ENCODE measurements around the gene S100A16.
"Not testable (repeated sequence)": the region's sequence is repeated elsewhere in the genome, so short reads cannot be mapped to it uniquely, and the experiment has no call there.

The S100A16 gene

DNA sequence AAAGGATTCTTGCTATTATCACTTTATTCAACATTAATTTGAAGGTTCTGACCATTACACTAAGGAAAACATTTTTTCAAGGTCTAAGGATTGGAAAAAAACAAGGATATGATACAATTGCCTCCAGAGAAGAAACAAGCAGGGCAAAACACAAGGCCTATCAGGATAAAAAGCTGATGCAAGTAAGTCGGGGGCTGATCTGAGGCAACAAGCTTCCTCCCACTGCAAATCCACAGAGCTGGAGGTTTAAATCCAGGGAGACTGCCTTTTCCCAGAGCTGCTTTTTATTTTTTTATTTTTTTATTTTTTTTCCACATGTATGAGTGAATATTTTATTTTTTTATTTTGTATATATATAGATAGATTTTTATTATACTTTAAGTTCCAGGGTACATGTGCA is 27.9 kb downstream of the S100A16 start:
- DNase-seq (ENCODE audit: low read depth in 2 of 2) = no peak

DNA sequence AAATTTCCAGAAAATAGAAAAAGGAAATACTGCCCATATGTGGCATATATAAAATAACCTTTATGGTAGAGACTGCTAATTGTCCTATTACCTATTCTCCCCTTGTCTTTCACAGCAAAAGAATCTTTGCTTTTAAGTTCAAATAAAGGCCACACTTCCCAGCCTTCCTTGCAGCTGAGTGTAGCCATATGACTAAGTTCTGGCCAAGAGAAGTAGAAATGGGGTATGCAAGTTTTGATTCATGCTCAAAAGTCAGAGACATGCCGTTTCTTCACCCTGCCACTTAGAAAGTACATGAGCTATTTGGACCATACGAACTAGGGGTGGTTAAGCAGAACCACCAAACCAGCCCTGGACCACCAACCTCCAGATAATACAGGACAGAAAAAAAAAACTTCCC is 29.0 kb downstream of the S100A16 start:
- no peak for DNase-seq (ENCODE audit: low read depth in 2 of 2)

DNA sequence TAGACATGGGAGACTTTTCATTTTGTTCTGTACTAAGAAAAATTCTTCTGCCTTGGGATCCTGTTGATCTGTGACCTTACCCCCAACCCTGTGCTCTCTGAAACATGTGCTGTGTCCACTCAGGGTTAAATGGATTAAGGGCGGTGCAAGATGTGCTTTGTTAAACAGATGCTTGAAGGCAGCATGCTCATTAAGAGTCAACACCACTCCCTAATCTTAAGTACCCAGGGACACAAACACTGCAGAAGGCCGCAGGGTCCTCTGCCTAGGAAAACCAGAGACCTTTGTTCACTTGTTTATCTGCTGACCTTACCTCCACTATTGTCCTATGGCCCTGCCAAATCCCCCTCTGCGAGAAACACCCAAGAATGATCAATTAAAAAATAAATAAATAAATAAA is 29.4 kb downstream of the S100A16 start:
- not testable (repeated sequence) for DNase-seq (ENCODE audit: low read depth in 2 of 2)

DNA sequence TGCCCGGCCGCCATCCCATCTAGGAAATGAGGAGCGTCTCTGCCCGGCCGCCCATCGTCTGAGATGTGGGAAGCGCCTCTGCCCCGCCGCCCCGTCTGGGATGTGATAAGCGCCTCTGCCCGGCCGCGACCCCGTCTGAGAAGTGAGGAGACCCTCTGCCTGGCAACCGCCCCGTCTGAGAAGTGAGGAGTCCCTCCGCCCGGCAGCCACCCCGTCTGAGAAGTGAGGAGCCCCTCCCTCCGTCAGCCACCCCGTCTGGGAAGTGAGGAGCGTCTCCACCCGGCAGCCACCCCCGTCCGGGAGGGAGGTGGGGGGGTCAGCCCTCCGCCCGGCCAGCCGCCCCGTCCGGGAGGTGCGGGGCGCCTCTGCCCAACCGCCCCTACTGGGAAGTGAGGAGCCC is 30.1 kb downstream of the S100A16 start:
- DNase-seq (ENCODE audit: low read depth in 2 of 2) = not testable (repeated sequence)

DNA sequence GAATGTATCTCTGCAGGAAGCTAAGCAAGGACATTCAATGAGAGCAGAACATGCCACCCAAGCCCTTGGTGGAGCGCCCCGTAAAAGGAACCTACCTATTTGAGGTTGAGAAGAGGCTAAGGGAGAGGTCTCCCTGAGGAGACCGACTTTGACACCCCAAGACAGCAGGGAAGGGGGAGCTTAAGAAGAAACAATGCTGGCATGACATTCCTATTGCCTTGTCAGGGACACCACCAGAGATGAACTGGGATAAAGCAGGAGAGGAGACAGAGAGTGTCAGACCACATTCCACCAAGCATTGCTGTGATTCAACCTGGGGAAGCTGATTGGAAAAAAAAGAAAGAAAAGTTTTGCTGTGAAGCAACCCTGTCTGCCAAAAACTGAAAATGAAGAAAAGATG is 34.0 kb downstream of the S100A16 start:
- no peak for DNase-seq (ENCODE audit: low read depth in 2 of 2)

DNA sequence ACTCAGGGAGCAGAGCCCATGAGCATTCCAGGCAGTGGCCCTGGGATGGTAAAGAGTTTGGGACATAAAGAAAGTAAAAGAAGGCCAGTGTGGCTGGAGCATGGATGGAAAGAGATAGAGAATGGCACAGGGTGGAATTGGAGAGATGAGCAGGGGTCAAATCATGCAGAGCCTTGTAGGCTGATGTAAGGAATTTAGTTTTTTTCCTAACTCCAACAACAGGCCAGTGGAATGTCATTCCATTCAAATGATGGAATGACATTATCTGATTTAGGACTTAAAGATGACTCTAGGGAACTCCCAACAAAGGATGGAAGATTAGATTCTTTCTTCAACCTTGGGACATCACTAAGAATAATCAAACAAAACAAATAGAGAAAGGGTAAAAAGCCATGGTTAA is 34.4 kb downstream of the S100A16 start:
- DNase-seq (ENCODE audit: low read depth in 2 of 2) = no peak

DNA sequence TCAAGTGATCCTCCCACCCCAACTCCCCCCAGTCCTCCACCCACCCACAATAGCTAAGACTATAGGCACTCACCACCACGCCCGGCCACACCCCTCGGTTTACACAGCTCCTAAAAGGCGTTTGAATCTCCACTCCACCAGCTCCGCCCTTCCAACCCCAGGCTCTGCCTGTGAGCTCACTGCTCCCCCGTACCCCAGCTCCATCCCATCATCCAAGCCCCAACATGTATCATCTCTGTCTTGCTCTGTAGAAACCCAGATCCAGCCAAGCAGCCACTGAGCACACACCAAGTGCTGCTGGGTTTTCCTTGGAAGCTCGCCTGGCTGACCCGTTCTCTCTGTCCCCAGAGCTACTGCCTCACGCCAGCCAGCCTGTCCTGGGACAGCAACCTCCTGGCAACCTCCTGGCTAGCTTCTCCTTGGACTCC is 35.3 kb downstream of the S100A16 start:
- no peak for DNase-seq (ENCODE audit: low read depth in 2 of 2)

DNA sequence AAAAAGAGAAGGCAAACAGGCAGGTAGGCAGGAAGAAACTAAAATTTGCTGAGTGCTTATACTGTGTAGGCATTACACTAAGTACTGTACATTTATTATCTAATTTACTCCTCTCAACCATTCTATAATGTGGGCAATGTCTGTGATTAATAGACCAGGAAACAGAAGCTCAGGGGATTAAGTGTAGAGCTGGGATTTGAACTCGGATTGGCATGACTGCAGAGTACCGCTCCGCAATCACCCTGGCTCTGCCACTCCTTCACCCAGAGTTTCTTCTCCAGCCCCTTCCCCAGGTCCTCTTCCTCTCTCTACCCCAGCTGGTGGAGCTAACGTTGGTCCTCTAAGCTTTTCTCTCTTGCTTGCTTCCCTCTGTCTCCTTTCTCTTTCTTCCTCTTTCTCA is 35.8 kb downstream of the S100A16 start:
- DNase-seq (ENCODE audit: low read depth in 2 of 2) = no peak

DNA sequence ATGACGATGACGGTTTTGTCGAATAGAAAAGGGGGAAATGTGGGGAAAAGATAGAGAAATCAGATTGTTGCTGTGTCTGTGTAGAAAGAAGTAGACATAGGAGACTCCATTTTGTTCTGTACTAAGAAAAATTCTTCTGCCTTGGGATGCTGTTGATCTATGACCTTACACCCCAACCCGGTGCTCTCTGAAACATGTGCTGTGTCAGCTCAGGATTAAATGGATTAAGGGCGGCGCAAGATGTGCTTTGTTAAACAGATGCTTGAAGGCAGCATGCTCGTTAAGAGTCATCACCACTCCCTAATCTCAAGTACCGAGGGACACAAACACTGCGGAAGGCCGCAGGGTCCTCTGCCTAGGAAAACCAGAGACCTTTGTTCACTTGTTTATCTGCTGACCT is 37.4 kb downstream of the S100A16 start:
- DNase-seq (ENCODE audit: low read depth in 2 of 2) = not testable (repeated sequence)

DNA sequence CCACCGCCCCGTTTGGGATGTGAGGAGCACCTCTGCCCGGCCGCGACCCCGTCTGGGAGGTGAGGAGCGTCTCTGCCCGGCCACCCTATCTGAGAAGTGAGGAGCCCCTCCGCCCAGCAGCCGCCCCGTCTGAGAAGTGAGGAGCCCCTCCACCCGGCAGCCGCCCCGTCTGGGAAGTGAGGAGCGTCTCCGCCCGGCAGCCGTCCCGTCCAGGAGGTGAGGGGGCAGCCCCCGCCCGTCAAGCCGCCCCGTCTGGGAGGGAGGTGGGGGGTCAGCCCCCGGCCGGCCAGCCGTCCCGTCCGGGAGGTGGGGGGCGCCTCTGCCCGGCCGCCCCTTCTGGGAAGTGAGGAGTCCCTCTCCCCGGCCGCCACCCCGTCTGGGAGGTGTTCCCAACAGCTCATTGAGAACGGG is 37.9 kb downstream of the S100A16 start:
- not testable (repeated sequence) for DNase-seq (ENCODE audit: low read depth in 2 of 2)

DNA sequence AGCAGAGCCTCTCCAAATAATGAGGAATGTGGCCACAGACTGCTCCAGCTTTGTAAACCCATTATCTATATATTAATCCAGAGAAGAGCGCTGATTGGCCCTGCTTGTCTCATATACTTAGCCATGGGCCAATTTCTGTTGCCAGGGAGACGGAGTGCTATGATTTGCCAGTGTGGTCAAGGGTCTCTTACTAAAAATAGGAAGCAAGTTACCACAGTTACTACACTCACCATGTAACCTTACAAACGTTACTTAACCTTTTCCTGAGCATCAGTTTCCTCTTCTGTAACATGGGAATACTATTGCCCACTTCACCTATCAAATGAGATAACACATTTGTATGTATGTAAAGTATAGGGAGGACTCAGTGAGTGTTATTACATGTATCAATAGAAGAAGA is 39.6 kb downstream of the S100A16 start:
- DNase-seq (ENCODE audit: low read depth in 2 of 2) = no peak

DNA sequence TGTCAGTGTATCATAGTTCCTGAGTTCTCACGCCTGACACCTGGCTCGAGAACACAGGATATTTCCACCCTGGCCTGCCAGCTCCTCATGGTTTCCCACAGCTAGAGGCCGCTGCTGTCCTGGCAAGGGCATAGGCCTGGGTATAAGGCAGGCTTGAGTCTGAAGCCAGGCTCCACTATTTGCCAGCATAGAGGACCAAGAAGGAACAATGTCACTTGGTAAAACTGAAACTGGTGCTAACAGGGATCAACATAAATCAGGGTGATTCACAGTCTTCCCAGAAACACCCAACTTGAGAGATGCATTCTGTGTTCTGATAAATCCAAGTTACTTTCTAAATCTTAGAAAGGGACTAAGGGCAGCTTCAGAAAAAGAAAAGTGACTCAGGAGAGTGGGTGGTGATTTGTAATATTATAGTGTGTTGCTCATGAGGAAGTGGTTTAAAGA is 40.3 kb downstream of the S100A16 start:
- no peak for DNase-seq (ENCODE audit: low read depth in 2 of 2)

DNA sequence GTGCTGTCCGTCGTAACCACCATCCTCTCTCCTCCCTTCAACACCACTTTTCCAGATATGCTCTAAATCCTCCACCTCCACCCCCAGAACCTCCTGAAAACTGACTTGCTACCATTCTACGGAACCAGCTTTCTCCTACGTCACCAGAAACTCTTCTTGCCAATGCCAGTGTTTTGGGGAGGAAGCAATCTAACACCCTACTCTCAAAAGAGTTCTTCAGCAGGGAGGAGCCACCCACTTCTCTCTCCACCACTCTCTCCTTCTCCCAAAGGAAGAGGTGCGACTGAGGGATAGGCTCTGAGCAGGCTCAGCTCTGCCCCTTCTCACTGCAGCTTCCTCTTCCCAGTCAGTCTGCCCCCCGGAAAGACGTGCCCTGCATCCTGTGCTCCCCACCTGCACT is 41.2 kb downstream of the S100A16 start:
- no peak for DNase-seq (ENCODE audit: low read depth in 2 of 2)

DNA sequence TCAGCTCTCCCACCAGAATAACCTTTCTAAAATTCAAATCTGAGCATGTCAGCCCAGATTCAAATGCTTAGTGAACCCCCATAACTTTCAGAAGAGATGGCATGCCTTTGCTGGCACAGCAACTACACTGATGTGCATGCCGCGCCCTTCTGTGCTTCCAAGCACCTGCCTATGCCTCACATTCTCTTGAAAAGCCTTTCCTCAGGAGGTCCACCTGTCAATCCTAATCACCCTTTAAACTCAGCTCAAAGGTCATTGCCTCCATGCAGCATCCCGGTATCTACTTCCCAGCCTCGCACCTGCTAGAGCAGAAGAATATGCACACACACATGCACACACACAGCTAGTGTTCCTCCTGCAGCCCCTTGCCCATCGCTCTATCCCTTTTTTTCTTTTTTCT is 42.1 kb downstream of the S100A16 start:
- no peak for DNase-seq (ENCODE audit: low read depth in 2 of 2)

DNA sequence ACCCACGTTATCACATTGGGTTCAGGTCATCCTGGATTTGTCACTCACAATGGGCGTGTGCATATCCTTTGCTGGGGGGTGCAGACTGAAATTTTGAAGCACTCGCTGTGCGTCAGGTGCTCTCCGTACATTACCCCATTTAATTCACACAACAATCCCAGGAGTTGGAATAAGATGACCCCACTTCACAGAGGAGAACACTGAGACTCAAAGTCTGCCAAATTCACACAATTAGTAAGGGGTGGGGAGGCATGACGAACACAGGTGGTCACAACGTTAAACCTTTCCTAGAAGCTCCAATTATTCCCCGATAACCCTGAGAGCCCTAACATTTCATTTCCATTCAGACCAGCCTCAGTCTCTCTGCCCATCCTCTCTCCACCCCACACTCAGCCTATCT is 43.5 kb downstream of the S100A16 start:
- DNase-seq (ENCODE audit: low read depth in 2 of 2) = no peak

DNA sequence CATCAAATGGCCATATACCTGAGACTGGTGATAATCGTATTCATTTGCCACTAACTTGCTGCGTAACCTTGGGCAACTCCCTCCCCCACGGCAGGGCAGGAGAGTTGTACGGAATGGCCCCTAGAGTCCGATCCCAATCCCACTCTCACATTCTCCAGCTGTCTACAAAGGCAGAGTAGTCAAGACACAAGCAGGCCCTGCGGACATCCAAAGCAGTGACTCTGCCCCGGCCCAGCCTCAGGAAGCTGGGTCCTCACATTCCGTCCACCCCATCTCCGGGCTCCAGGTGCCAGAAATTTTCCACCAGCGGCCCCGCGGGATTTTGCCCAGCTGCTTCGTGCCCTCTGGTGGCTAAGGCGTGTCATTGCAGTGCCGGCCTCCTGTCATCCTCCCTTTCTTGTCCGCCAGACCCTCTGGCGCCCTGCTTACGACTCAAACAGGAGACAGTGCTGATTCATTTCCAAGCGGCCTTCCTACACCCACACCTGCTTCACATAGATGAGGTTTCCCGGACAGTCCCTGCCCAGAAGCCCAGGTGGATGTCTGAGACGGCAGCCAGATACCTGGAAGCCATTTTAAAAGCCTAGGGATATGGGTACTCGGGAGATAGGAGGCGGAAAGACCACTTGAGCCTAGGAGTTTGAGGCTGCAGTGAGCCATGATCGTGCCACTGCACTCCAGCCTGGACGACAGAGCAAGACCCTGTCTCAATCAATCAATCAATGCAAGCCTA is 44.4 kb downstream of the S100A16 start:
- peak; percentile 64 to 65 for DNase-seq (ENCODE audit: low read depth in 2 of 2)

DNA sequence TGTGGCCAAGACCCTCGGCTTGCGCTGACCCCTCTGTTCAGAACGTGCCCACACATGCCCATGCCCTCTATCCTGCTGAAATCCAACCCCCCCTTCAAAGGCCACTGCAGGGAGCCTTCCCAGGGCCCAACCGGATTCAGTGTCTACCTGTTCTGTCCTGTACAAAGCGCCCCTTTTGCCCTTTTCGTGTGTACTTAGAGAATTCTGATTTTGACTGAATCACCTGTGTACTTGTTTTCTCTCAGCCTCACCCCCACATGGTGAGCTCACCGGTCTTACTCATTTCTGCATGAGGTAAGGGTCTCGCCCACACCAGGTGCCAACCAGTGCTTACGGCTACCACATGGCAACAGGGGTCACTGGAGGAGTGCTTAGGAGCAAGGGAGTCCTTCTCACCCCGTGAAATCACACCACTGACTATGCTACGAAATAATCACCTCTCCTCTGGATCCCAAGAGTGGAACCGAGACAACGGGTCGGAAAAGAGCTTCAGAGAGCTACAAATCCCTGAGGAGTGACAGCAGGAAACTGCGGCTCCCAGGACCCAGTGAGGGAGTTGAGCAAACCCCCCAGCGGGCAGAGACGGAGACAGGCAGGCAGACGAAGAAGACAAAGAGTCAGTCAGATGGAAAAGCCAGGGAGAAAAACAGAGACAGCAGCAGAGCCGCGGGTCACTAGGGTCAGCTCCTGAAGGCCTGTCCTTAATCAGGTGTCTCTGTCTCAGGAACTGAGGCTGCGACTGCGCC is 45.1 kb downstream of the S100A16 start:
- peak in 1 of 2 donors; percentile 26 for DNase-seq (ENCODE audit: low read depth in 2 of 2)

DNA sequence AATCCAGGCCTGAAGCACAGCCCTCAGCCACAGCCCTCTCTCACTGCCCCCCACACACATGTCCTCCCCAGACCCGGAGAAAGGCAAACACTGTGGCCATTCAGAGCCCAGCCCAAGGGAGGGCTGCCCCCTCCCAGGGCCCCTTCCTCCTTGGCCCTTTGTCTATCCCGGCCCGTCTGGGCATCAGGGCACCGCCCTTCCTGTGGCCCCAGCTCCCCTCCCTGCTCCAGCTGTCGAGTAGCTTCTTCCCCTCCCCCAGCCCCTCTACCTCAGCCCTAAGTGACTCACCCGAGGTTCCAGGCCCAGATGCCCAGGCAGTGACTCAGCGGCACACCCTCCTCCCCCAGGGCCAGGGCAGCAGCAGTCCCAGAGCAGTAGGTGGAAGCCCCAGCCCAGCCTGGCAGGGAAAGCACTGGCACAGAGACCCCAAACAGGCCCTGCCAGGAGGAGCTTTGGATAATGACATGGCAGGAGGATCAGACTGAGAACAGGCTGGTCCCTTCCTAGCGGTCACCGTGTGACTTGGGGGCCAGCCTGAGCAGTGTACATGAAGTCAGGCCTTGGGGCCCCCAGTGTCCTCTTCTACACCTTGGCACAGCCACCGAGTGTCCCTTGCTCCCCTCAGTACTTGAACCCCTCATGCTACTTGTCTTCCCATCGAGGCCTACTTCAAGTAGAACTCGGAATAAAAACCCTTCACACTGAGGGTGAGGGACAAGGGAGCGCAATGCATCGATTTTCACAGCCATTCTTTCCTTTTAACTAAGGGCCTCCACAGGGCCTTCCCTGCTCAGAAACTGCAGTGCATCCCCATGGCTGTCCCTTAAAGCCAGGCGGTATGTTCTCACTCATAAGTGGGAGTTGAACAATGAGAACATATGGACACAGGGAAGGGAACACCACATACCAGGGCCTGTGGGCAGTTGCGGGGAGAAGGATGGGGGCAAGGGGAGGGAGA is 46.2 kb downstream of the S100A16 start:
- DNase-seq (ENCODE audit: low read depth in 2 of 2) = peak; percentile 88 to 90

DNA sequence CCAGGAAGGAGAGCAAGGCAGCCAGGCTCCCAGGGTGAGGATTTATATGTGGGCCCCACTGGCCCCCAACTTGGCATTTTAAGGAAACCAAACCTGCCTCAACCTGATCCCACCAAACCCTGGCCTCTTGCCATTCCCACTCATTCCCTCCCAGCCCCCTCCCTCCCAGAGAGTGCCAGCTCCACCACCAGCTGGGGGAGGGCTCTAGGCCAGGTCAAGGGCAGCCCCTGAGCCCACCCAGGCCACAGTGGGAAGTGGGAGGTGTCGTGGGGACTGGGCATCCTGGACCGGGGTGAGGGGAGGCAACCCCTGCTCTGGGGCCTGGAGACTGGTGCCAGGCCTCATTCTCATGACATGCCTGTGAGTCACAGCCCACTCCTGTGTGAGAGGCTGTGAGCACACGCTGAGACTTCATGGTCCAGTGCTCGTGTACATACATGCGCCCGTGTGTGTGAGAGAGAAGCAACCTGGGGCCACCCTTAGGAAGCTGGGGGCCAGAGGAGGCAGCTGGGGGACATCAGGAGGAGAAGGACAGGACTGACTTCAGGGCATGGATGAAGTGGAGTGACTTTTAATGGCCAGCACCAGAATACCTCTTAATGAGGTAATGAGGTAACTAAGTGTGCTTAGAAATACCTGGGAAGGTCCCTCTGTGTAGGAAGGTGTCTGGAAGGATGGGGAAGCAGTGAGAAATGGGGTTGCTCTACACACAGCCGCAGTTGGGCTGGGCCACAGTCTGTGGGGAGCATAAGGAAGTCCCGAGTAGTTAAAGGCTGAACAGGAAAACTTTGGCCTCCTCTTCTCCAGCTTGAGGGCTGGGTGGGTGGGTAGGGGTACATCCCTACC is 47.2 kb downstream of the S100A16 start, which contains the start of gene S100A2:
TSS of gene S100A2 (minus strand) at position 316 of the 846 bp plus-strand sequence. CDS start 1,967 bp downstream, outside the sequence.
- peak in 1 of 2 donors; percentile 50 for DNase-seq (ENCODE audit: low read depth in 2 of 2)

DNA sequence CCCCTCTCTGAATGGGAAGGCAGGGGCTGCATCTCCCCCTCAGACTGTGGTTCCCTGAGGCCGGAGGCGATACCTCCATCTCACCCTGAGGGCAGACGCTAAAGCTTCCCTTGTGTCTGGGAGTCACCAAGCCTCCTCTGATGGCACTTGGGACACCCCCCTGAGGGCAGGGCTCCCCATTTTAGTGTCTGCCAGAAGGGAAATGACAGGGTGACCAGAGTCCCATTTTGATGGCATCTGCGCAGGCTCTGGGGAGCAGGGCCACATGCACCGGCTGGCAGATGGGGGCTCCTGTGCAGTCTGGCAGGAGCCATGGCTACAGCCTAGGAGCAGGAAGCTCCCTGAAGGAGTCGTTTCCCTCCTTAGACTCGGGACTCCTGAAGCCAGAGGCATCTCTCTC is 48.9 kb downstream of the S100A16 start:
- no peak for DNase-seq (ENCODE audit: low read depth in 2 of 2)

DNA sequence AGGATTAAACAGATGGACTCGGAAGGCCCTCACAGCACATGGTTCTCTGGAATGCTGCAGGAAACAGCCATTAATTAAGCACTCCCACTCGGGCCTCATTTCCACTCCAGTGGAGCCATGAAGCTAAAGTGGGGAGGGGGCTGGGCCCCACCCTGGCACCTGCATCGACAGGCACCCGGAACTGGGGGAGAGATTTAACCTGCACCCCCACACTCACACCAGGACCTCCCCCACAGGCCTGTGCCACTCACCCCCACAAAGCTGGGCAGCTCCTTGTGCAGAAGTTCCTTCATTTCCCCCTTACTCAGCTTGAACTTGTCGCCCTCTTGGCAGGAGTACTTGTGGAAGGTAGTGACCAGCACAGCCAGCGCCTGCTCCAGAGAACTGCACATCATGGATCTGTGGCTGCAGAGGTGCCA is 49.4 kb downstream of the S100A16 start:
- no peak for DNase-seq (ENCODE audit: low read depth in 2 of 2)

Data from stimulated activated CD8-positive, alpha-beta memory T cell treated with anti-CD3 and anti-CD28 coated beads, Interleukin-7, amount 100 ng/mL, for 4 hours (primary cell).